NT2/D1 (cell line): ENCODE measurements around the gene HS2ST1.

Source experiments
- YY1 ChIP-seq: IDR thresholded peaks from 2 replicates; pipeline ENCODE4 v1.6.1; 2011; ENCODE audit not compliant: insufficient read length, insufficient read depth
- ZNF274 ChIP-seq: IDR thresholded peaks from 2 replicates; pipeline ENCODE4 v1.6.1; 2011; ENCODE audit warnings: mild to moderate bottlenecking, low read depth, low read length

DNA sequence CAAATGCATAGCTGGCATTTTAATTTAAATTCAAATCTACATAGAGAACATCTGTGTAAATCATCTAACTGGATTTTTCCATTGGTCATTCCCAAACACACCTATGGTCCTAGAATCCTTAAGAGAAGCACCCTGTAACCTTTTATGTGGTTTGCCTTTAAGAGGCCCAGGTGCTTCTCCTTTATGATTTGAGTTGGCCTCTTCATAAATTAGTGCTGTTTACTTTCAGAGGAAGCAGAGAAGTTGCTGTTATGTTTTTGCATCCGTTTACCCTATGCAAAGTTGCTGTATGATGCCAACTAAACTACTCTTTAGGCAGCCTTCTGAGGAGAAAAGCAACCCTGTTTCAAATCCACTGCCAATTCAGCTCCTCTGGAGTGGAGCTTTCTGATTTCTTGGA lies 193.8 kb downstream of the HS2ST1 start:
- TF ChIP-seq YY1 (no peak), ZNF274 (no peak)
